GM21786 (cell line): ENCODE results near the gene ACVR1C.
"Not testable (repeated sequence)": the region's sequence is repeated elsewhere in the genome, so short reads cannot be mapped to it uniquely, and the experiment has no call there.

ENCODE experiments used
- ATAC-seq: cut with Tn5 transposase; IDR thresholded peaks from one replicate; pipeline ENCODE4 v1.9.1; 2021; ENCODE audit not compliant: unreplicated experiment

ACVR1C gene

DNA sequence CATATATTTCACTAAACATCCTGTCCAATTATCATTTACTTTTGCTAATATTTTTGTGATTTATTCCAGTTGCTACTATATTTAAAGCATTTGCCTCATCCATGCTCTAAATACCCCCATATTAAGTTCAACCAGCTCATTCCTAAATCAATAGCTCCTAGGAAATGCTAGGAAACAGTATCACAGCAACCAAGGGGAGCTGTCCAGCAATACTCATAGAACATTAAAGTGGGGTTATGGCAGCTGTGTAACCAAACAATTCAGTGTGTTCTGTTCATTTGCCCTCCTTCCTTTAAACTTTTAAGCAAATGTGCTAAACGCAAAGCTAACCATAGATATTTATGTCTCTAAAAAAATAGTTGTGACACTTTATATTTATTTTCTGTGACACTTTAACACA is 41.1 kb downstream of the ACVR1C start:
- no peak for ATAC-seq

DNA sequence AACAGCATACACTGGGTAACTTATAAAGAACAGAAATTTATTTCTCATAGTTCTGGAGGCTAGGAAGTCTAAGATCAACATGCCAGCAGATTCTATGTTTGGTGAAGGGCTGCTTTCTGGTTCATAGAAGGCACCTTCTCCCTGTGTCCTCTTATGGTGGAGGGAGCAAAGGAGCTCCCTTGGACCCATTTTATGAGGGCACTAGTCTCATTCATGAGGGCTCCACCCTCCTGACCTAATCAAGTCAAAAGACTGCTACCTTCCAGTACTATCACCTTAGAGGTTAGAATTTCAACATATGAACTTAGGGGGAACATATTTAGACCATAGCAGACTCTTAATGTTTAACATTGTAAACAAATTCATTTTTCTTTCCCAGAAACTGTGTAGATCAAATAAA is 54.5 kb downstream of the ACVR1C start:
- no peak for ATAC-seq

DNA sequence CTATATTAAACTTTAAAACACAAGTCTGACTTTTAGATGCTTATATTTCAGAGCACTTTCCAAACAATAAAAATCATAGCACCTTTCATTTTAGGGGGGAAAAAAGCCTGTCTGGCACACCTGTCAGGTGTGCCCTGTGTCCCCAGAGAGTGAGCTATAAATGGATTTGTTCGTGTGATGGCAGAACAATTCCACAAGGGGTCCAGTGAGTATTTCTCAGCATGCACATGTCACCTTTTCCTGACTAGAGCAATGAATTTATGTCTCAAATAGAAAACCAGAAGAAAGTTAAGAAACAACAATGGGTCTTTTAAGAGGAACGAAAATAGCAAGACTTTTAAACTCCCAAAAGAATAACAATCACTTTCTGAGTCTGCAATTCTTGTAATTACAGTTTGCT is 55.9 kb downstream of the ACVR1C start:
- ATAC-seq = no peak

DNA sequence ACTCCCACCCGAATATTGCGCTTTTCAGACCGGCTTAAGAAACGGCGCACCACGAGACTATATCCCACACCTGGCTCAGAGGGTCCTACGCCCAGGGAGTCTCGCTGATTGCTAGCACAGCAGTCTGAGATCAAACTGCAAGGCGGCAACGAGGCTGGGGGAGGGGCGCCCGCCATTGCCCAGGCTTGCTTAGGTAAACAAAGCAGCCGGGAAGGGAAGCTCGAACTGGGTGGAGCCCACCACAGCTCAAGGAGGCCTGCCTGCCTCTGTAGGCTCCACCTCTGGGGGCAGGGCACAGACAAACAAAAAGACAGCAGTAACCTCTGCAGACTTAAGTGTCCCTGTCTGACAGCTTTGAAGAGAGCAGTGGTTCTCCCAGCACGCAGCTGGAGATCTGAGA is 62.0 kb downstream of the ACVR1C start:
- ATAC-seq = not testable (repeated sequence)

DNA sequence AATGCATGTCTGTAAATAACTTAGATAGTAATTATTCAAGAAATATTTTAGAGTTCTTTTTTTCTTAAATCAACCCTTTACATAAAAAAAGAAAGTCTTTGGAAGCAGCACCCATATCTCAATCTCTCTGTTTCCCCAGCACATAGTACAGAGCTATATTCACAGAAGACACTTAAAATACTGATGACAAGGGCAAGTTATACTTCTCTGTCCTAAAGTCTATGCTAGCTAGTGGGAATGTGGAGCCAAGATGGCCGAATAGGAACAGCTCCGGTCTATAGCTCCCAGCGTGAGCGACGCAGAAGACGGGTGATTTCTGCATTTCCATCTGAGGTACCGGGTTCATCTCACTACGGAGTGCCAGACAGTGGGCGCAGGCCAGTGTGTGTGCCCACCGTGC is 62.6 kb downstream of the ACVR1C start:
- ATAC-seq = not testable (repeated sequence)

DNA sequence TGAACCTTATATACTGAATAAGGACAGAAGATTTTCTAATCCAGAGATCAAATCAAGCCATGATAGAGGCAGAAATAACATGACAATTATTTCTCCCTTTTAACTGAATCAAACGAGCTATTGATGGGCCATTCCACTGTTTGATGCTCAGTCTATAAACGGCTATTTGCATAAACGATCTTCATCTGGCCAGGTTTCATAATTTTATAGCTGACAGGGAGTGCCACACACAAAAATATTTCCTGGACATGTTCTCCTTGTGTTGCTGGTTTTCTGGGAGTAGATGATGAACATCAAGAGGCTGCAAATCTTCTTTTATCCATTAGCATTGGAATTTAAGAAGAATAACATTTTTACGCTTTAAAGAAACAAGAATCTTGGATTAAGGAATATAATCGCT is 63.1 kb downstream of the ACVR1C start:
- ATAC-seq = no peak

DNA sequence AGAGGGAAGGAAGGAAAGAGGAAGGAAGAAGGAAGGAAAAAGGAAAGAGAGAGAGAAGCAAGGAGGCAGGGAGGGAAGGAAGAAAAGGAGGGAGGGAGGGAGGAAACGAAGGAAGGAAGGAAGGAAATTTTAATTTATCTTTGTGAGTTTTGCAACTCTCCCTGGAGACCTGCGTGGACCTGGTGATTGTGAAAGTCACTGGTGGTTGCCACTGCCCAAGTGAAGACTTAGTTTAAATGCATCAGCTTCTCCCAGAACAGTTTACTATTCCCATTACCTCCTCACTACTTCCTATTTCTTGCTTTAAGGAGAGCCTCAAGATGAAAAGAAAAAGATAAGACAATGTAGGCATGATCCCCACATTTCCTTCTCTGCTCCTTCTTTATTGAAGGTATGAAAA is 68.8 kb downstream of the ACVR1C start:
- no peak for ATAC-seq

DNA sequence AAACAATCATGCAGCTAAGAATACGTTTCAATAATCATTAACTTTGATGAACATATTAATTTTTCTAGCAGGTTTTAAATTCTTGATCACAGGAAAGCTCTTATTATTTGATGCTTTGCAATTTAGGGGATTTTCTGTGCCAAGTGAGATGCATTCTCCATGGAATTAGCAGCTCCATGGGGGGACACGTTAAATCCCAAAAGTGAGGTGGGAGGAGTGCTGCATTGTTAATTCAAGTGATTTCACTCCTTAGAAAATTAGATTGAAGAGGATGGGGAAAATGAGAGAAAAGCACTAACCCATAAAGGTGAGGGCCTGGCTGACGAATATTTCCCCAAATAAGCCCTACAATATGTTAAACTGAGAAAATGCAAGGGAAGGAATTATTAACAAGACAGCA is 69.2 kb downstream of the ACVR1C start:
- ATAC-seq = no peak

DNA sequence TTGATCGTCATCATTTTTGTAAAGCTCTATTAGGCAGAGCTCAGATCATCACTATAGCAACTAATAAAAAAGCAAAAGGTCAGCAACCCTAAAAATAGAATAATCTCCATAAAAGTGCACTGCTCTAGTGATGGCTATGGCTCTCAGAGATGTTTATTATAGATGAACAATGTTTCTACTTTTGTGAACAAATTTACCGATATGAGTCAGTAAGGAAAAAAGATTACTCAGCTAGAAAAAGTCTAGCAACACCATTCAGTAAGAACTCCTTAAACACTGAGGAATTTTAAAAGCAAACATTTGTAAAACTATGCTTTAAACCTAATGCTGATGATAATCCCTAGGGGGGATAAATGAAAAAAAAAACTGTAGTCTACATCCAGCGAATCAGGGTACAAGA is 69.6 kb downstream of the ACVR1C start:
- ATAC-seq = no peak

DNA sequence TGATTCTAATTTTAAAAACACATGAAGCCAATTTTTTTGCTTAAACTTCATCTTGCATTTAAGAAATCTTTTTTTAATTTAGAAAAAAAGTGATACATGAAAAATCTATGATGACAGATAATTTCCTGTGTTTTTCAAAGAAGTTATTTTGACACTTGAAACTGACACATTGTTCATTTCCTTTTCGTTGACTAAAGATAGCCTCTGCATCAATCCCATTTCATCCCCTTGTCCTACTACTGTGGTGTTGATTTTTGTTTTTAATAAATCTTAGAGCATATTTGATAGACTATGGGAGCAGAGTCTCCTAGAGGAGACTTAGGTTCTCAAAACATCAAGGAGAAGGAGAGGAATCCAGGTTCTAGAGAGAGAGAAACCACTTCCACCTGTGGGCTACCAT is 70.9 kb downstream of the ACVR1C start:
- no peak for ATAC-seq

DNA sequence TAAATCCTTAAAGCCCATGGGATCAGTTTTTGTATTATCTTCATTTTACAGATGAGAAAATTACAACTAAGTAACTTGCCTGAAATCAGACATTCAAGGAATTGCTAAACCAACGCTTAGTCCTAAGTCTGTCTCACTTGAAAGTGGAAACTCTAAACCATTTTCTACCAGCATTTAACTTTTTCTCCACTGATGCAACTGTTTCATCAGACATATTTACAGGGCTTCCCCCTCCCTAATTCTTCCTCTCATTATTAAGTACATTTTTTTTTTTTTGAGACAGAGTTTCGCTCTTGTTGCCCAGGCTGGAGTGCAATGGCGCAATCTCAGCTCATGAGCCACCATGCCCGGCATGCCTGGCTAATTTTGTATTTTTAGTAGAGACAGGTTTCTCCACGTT is 88.6 kb downstream of the ACVR1C start:
- ATAC-seq = no peak

DNA sequence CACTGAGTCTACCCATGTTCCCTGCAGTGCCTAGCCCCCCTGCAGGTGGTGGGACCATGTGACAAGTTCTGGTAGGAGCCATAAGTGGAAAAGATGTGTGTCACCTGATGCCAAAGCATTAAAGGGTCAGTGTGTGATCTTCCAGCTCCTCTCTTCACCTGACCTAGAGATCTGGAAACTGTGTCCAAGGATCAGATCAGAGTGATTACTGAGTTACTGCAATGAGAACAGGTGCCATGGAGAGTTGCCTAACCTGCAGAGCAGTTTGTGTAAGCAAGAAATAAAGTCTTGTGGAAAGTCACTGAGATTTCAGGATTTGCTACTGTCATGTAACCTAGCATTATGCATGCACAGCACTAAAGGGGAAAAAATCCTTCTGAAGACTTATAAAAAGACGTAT is 90.6 kb downstream of the ACVR1C start:
- ATAC-seq = no peak

DNA sequence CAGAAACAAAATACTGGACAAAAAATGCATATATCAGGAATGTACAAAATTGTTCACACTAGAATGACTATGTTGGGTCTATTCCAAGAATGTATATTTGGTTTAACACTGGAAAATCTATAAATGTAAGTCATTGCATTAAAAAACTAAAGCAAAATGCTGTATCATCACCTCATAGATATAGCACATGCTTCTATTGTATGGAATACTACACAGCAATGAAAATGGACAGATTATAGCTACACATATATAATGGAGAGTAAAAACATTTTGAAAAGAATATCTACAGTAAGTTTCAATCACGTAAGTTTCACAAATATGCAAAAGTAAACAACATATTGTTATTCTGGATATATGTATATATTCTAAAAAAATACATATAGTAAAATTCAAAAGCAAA is 91.8 kb downstream of the ACVR1C start:
- ATAC-seq = no peak

DNA sequence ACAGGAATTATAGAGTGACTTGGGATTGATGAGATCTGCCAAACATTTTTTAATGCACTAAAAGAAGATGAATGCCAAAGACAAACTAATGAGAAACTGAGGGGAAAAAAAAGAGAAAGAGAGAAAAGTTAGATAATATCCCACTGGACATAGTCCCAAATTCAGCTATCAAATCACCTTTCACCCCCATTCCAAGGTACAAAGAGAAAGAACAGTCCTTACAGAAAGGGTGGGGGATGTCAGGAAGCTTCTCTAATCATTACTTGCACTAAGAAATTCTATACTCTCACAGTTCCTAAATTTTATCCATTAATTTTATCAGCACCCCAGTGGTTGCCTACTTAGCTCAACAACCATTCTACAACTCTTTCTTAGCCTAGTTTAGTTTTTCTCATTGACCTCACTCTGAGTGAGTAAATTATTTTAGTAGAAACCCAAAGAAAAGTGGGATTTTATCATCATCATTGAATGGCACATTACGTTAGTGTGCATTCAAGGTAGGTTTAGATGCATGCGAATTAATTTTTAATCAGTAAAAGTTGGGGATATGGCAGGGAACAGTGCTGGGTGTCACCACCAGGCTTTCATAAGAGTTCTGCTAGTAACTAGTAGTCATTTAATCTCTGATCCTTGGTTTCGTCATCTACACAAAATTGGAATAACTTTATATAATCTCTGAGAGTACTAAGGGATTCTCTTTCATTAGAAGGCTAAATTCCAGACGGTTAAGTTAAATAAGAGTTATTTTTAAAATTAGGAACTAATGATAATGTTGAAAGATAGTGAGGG is 99.5 kb downstream of the ACVR1C start:
- ATAC-seq = no peak

DNA sequence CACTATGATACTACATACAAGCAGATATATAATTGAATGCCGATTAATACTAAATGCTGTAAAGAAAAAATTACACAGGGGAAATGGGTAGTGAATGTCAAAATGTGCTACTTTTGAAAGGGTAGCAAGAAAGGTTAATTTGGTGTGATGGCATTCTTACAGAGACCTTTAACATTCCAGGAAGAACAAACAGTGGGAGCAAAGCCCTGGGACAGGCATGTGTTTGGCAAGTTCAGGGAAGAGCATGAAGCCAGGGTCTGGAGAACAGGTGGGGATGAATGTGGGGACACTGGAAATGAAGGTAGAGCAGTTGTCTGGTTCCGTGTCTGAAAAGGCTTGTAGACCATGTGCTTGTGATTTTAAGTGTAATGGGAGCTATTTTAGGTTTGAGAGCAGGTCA is 102.6 kb downstream of the ACVR1C start:
- ATAC-seq = no peak

DNA sequence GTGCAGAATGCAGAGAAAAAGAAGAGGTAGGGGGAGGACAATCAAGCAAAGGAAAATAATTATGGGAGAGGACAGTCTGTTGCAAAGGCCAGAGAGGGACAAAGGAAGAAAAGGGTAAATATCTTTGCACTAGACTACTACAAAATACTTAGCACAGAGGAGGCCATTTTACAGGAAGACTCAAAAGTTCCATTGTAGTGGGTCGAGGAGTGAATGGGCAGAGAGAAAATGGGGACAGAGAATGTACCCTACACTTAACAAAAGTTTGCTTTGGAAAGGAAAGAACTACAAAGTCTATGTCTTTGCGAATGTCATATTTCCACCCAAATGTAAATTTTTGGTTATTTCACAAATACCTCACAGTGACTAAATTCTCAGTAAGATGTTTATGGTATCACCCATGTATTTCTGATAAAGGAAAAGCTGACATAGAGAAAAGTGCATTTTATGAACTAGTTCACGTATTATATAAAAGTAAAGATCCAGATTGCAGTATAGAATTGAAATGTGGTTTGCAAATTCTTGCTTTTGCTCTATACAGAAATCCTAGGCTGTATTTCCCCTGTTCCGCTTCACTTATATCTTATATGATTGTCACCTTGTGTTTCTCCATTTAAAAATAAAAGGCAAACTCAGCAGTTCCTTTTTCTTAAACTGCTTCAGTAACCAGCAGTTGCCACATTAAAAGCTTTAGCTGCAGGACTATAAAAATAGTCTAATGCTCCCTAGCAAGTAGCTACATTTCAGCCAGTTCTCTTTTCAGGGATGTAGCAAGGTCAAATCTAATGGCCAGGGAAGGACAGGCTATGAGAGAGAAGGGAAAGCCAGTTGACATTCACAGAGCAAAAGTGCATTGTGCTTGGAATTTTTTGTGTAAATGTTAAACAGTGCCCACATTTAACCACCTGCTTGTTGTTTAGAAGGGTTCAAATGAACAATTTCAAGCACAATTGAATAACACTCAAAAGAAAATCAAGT is 105.1 kb downstream of the ACVR1C start:
- no peak for ATAC-seq

DNA sequence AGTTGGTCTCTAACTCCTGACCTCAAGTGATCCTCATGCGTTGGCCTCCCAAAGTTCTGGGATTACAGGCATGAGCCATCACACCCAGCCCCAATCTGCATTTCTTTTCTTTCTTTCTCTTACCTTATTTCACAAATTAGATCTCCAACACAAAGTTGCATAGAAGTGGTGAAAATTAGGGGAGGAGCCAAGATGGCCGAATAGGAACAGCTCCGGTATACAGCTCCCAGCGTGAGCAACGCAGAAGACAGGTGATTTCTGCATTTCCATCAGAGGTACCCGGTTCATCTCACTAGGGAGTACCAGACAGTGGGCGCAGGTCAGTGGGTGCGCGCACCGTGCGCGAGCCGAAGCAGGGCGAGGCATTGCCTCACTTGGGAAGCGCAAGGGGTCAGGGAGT is 113.7 kb downstream of the ACVR1C start:
- not testable (repeated sequence) for ATAC-seq

DNA sequence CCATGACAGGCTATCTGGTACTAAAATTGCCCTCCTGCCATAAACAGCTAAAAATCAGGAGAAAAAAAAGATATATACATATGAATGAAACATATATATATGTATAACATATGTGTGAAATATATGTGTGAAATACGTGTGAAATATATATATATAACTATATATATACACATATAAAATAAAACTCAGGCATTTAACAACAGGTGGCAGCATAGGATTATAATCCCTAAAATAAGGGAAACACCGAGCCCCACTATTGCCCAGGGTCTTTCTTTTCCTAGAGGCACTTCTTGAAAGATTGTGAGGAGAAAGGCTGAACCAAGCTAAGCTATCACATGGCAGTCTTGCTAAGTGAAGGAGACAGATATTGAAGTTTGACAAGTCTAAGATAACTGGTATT is 118.9 kb downstream of the ACVR1C start:
- ATAC-seq = no peak

DNA sequence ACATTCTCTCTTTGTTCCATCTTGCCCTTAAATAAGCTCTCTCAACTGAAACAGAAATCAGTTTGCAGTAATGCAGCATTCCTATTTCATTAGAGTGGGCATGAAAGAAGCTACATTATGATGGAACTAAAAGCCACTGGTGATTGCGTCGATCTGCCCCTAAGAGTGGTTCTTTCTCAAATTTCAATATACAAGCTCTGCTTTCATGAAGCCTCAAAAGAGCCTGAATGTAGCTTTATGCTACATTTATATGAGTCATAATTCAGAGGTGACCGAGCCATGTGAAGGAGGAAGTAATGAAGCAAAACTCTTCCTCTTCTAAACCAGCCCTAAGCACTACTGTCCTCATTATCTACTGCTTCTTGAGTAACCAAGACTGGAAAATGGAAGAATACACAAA is 120.0 kb downstream of the ACVR1C start:
- no peak for ATAC-seq

DNA sequence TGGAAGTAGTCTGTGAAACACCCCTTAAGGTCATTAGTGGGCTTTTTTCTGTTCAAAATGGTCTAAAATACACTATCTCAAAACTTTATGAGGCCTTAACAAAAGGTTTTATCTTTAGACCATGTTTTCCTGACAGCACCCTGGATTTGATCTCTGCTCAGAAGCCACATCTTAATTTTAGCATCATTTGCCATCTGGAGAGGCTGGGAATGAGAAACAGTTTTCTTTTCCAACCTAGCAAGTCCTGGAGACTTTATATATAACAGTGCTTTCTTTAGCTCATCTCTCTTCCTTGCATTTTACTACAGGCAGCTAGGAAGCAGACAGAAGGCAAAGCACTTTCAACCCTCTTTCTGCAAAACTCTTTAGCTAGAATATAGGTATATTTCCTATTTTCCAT is 122.1 kb downstream of the ACVR1C start:
- no peak for ATAC-seq

DNA sequence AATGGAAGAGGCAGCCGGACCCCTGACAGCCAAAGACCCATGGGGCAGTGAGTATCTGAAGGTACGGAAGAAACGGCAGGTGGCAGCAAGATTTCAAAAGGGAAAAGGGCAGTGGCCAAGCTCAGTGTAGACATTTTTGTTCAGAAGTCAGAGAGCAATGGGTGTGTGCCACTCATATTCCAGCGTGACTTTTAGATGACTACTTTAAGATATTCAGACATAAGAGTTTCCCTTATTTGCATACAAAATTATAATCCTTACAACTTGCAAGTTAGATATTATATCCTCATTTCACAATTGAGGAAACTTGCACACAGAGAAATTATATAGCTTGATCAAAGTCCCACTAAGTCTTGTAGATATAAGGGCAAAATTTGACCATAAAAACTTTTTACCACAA is 124.0 kb downstream of the ACVR1C start:
- ATAC-seq = no peak

DNA sequence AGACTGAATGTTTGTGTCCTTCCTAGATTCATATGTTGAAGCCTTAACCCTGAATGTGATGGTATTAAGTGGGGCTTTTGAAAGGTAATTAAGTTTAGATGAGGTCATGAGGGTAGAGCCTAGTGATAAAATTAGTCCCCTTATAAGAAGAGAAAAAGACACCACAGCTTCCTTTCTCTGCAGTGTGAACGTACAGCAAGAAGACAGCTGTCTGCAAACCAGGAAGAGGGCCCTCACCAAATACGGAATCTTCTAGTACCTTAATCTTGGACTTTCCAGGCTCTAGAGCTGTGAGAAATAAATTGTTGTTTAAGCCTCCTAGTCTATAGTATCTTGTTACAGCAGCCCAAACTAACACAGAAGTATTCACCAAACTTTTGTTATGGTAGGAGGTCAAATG is 127.6 kb downstream of the ACVR1C start:
- ATAC-seq = no peak
